Upper lobe of left lung (tissue), 6 donors: ENCODE measurements around the gene ZW10. TPM values are rescaled to one million over a fixed set of nuclear protein-coding genes. Genes with fewer than 3 reads are reported as not detected.
"Not testable (repeated sequence)": the region's sequence is repeated elsewhere in the genome, so short reads cannot be mapped to it uniquely, and the experiment has no call there.

ENCODE experiments used
- ATAC-seq, 2 donors: fragments of 200-7000 bp; cut with Tn5 transposase; one replicate each; pipeline ENCODE4 v1.9.1; 2022; ENCODE audit warnings: mild to moderate bottlenecking in 2 of 2, moderate library complexity in 2 of 2; ENCODE audit not compliant: low FRiP score in 2 of 2
- DNase-seq, 2 donors: peaks; one replicate each; pipeline ENCODE4 v3.0.0-alpha.2; 2019 to 2020
- H3K27ac ChIP-seq, 4 donors: fragments of 200-600 bp; sonication (generic); one replicate each; pipeline ENCODE4 v1.5.1; 2016 to 2019
- H3K27me3 ChIP-seq, 4 donors: fragments of 200-600 bp; sonication (generic); one replicate each; pipeline ENCODE4 v1.5.1; 2017 to 2019
- H3K36me3 ChIP-seq, 4 donors: fragments of 200-600 bp; sonication (generic); one replicate each; pipeline ENCODE4 v1.5.1; 2016 to 2019
- H3K4me1 ChIP-seq, 4 donors: fragments of 200-600 bp; sonication (generic); one replicate each; pipeline ENCODE4 v1.5.1; 2018 to 2019
- H3K4me3 ChIP-seq, 4 donors: fragments of 200-600 bp; sonication (generic); one replicate each; pipeline ENCODE4 v1.5.1; 2017 to 2019; ENCODE audit warnings: mild to moderate bottlenecking in 2 of 4, moderate library complexity in 1 of 4
- H3K9me3 ChIP-seq, 4 donors: fragments of 200-600 bp; sonication (generic); one replicate each; pipeline ENCODE4 v1.5.1; 2018 to 2019
- CTCF ChIP-seq, 6 experiments: fragments of 450-650 bp in 4 of 6; fragments of 200-600 bp in 2 of 6; sonication (generic) in 2 of 6; IDR thresholded peaks; one replicate each; pipeline ENCODE4 v1.5.1; 2016 to 2019; ENCODE audit warnings: antibody characterized with exemption in 6 of 6
- EP300 ChIP-seq, 4 donors: sonication (generic); formaldehyde crosslinking; IDR thresholded peaks; one replicate each; pipeline ENCODE4 v1.5.1; 2017; ENCODE audit warnings: antibody characterized with exemption in 4 of 4, control low read depth in 2 of 4
- POLR2A ChIP-seq, 4 donors: fragments of 450-650 bp; IDR thresholded peaks; one replicate each; pipeline ENCODE4 v1.5.1; 2016 to 2017; ENCODE audit warnings: antibody characterized with exemption in 4 of 4, mild to moderate bottlenecking in 2 of 4
- POLR2AphosphoS5 ChIP-seq, 2 donors: sonication (generic); formaldehyde crosslinking; IDR thresholded peaks; one replicate each; pipeline ENCODE4 v1.5.1; 2017; ENCODE audit warnings: antibody characterized with exemption in 2 of 2
- WGBS, 2 donors: methylation state at CpG; one replicate each; pipeline ENCODE4 v1.1.5; 2017 to 2018; 5-methylcytosine and 5-hydroxymethylcytosine counted together
- total RNA-seq, 6 donors: library from RNA; depleted of rRNA in 4 of 6; stranded (reverse); fragments of >200 nt in 4 of 6; gene quantifications; one replicate each; pipeline versions ENCODE4 v1.1.0 to v1.2.1, GENCODE V29; 2016 to 2021
- donor health status: DM: no; HTN: no; CAD: no; lungs with moderate emphysema.
- donor health status: DM: no; HTN: yes; CAD: no; lungs with severe emphysema.

ZW10 gene
- total RNA-seq, 6 donors from 2014 or later, result 6.7 to 13.8 (median 9.8) TPM

GRCh38 chr11:113715273-113715672 lies 58.2 kb downstream of the ZW10 start:
- no peaks in the 10 kb centered on the region for H3K27me3 ChIP-seq
- peaks cover 0 to 5% (median 0%) of the 10 kb centered on the region in 4 donors for H3K36me3 ChIP-seq
- H3K4me3 ChIP-seq, result no peak overlapping the region
- TF ChIP-seq EP300 (IDR thresholded peaks at IDR 0.05) (no peak), CTCF (IDR thresholded peaks at IDR 0.05) (no peak), POLR2AphosphoS5 (IDR thresholded peaks at IDR 0.05) (no peak), POLR2A (IDR thresholded peaks at IDR 0.05) (no peak)
- H3K9me3 ChIP-seq, result peaks cover 0 to 4% (median 0%) of the 10 kb centered on the region in 4 donors
- DNase-seq, result no peak
- WGBS, 2 donors, result 85 to 91% methylated on average over 1 of the region's 1 CpG
- H3K27ac ChIP-seq, result no peak overlapping the region
- ATAC-seq, result no peak
- no peaks in the 10 kb centered on the region for H3K4me1 ChIP-seq

GRCh38 chr11:113710989-113711388 lies 62.5 kb downstream of the ZW10 start:
- Histone ChIP-seq H3K36me3 (peaks cover 0 to 5% (median 0%) of the 10 kb centered on the region in 4 donors), H3K4me3 (no peak overlapping the region), H3K9me3 (peaks cover 0 to 10% (median 6%) of the 10 kb centered on the region in 4 donors), H3K27ac (no peak overlapping the region), H3K27me3 (no peaks in the 10 kb centered on the region), H3K4me1 (no peaks in the 10 kb centered on the region)
- 97 to 98% methylated on average over 1 of the region's 1 CpG for WGBS, 2 donors
- TF ChIP-seq POLR2AphosphoS5 (IDR thresholded peaks at IDR 0.05) (no peak), POLR2A (IDR thresholded peaks at IDR 0.05) (no peak), EP300 (IDR thresholded peaks at IDR 0.05) (no peak), CTCF (IDR thresholded peaks at IDR 0.05) (no peak)
- no peak for DNase-seq
- no peak for ATAC-seq

- Histone ChIP-seq H3K27ac (no peak within 1 kb of the TSS), H3K36me3 (no peaks in the 10 kb centered on the region), H3K4me3 (no peak within 1 kb of the TSS), H3K4me1 (no peaks in the 10 kb centered on the region), H3K9me3 (peaks cover 0 to 10% (median 4%) of the 10 kb centered on the region in 4 donors), H3K27me3 (no peaks in the 10 kb centered on the region)
- TF ChIP-seq POLR2A (IDR thresholded peaks at IDR 0.05) (no peak), POLR2AphosphoS5 (IDR thresholded peaks at IDR 0.05) (no peak), CTCF (IDR thresholded peaks at IDR 0.05) (no peak), EP300 (IDR thresholded peaks at IDR 0.05) (no peak)
- no peak for ATAC-seq
- WGBS, 2 donors, result 84 to 92% methylated on average over 7 of the region's 7 CpGs
- DNase-seq, result no peak
These were observed 67.4 kb downstream of the ZW10 start, which contains the start of gene TMPRSS5 for GRCh38 chr11:113705871-113706655. TMPRSS5 (minus strand) TSS chr11:113706308; CDS start chr11:113706224, 84 bp downstream.

- H3K9me3 ChIP-seq, DNase-seq, H3K27me3 ChIP-seq, H3K4me1 ChIP-seq, ATAC-seq, H3K27ac ChIP-seq, H3K4me3 ChIP-seq, H3K36me3 ChIP-seq: not testable (repeated sequence)
- WGBS, 2 donors, result 95 to 100% methylated on average over 1 of the region's 1 CpG
These were observed 69.9 kb downstream of the ZW10 start for GRCh38 chr11:113703551-113703950.

GRCh38 chr11:113701491-113701890 lies 72.0 kb downstream of the ZW10 start:
- Histone ChIP-seq H3K4me1 (no peaks in the 10 kb centered on the region), H3K4me3 (no peak overlapping the region), H3K27ac (no peak overlapping the region), H3K27me3 (no peaks in the 10 kb centered on the region), H3K9me3 (no peaks in the 10 kb centered on the region), H3K36me3 (no peaks in the 10 kb centered on the region)
- 90 to 100% methylated on average over 1 of the region's 1 CpG for WGBS, 2 donors
- no peak for TF ChIP-seq EP300 (IDR thresholded peaks at IDR 0.05)
- no peak for DNase-seq
- no peak for ATAC-seq

- Histone ChIP-seq H3K4me1 (no peaks in the 10 kb centered on the region), H3K36me3 (no peaks in the 10 kb centered on the region), H3K4me3 (no peak overlapping the region), H3K9me3 (no peaks in the 10 kb centered on the region), H3K27me3 (no peaks in the 10 kb centered on the region), H3K27ac (no peak overlapping the region)
- DNase-seq (no peak), ATAC-seq (no peak)
- WGBS, 2 donors, result 71 to 80% methylated on average over 1 to 3 of the region's 3 CpGs
- TF ChIP-seq POLR2AphosphoS5 (IDR thresholded peaks at IDR 0.05) (no peak), POLR2A (IDR thresholded peaks at IDR 0.05) (no peak), CTCF (IDR thresholded peaks at IDR 0.05) (no peak), EP300 (IDR thresholded peaks at IDR 0.05) (no peak)
These were observed 75.0 kb downstream of the ZW10 start for GRCh38 chr11:113698515-113698914.
